GM12874 (cell line): Measurements from ENCODE around the gene FUT7.
A peak's percentile ranks its signal among the peaks of the same experiment; 100 is the strongest.

ENCODE experiments used
- CTCF ChIP-seq: IDR thresholded peaks from 2 replicates; pipeline ENCODE4 v1.5.1; 2011; ENCODE audit warnings: low read depth, mild to moderate bottlenecking, control low read depth, low read length, moderate library complexity; ENCODE audit not compliant: insufficient read depth

FUT7 gene

GRCh38 chr9:137030006-137030405 is 1.9 kb downstream of the FUT7 start:
- no peak for TF ChIP-seq CTCF

DNA sequence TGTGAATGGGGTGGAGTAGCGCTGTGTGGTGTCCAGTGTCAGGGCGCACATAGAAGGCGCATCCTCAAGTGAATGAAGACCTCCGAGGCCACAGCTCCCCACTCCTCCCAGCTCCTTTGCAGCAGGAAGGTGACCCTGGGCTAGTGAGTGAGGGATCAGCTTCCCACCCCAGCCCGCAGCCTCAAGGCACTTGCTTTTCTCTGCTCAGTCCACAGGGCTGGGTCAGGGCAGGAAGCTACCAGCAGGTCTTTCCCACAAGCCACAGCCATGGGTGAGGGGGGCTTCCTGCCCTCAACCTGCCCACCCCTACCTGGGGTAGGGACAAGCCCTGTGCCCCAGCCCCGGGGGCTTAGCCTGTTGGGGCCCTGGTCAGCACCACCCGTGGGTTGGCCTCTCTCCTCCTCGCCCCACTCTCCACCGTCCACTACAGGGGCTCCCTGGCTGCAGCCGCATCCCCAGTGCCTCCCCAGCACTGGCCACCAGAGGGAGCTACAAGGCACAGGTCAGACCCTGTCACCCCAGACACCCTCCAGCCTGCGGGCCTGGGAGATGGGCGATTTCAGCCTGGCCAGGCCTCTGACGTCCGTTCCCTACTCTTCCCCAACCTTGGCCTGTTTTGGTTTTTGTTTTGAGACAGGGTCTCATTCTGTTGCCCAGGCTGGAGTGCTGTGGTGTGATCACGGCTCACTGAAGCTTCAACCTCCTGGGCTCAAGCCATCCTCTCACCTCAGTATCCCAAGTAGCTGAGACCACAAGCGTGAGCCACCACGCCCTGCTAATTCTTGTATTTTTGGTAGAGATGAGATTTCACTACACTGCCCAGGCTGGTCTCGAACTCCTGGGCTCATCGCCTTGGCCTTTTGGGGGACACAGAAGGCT is 2.6 kb downstream of the FUT7 start:
- peak; percentile 97 for TF ChIP-seq CTCF

GRCh38 chr9:137028263-137029057 is 3.4 kb downstream of the FUT7 start:
- peak; percentile 85 for TF ChIP-seq CTCF

- TF ChIP-seq CTCF, result no peak
These were observed 4.3 kb downstream of the FUT7 start, which contains the start of gene ABCA2 for GRCh38 chr9:137027369-137028262. ABCA2 (minus strand) TSS chr9:137028237; CDS start chr9:137028140, 97 bp downstream.

- TF ChIP-seq CTCF, result no peak
These were observed 5.1 kb downstream of the FUT7 start for GRCh38 chr9:137026828-137027227.

DNA sequence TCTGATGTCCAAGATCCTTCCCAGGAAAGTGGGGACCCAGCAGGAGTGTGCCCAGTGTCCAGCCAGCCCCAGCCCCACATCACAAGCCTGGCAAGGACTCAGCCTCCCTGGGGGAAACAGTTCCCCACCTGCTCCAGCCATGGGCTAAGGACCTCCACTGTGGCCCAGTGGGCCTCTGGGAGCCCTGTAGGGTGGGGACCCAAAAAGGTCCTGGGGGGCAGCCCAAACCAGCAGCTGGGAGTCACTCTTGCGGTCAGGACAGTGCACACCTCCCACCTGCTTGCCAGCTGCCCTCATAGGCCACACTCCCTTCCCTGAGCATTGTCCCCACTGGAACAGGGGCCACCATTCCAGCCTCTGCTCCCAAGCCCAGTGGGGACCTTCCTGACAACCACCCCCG is 5.5 kb downstream of the FUT7 start:
- no peak for TF ChIP-seq CTCF
